Measurements from ENCODE around the gene VSIG10L. TPM values are rescaled to one million over a fixed set of nuclear protein-coding genes. Genes with fewer than 3 reads are reported as not detected.

VSIG10L gene
- total RNA-seq, 1 experiment from 2014 or later: 4.5 TPM

DNA sequence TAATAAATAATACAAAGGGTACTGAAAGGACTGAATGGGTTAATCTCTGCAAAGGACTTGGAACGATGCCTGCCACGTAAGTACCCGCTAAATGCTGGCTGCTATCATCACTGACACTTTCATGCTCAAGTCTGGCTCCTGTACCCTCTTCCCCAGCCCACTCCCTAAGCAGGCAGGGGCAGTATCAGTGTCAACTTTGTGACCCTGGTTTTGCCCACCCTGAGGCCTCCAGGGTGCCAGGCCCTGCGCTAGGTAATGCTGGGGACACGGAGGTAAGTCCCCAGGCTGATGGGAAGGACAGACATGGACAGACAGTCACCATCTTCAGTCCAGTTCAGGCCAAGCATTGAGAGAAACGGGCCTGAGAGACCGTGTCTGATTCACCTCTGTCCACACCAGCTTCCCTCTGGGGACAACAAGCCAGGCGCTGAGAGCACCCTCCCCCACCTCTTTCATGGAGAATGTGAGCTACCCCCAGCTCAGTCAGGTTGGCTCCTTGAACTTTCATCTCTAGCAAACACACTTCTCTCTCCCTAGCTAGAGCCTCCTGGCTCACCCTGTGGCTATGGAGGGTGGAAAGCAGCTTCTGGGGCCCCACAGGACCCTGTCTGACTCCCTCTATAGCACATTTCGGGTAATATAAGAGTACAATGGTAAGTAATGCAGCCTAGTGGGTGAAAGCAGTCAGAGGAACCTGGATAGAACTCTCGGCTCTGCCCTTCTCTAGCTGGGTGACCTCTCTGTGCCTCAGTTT lies 23.4 kb upstream of the VSIG10L start:
- Mint-ChIP-seq H3K27ac (ENCODE audit: unreplicated experiment) (peak overlapping the region; percentile 100), H3K27me3 (ENCODE audit: insufficient read depth, unreplicated experiment) (no peaks in the 10 kb centered on the region), H3K4me3 (ENCODE audit: unreplicated experiment) (peak overlapping the region; percentile 94), H3K36me3 (ENCODE audit: insufficient read depth, unreplicated experiment) (peaks cover 38% of the 10 kb centered on the region), H3K9me3 (ENCODE audit: unreplicated experiment) (no peaks in the 10 kb centered on the region), H3K4me1 (ENCODE audit: low read depth, unreplicated experiment) (peaks cover 39% of the 10 kb centered on the region)
- H3K9me3 ChIP-seq: no peaks in the 10 kb centered on the region
- POLR2A ChIA-PET: interaction anchor here (0.5 to 1.7 kb wide), 7 partner anchors 8 to 229 kb away, joined by 3 to 52 read pairs (median 11); partner anchors contain the start of gene VSIG10L
- 0 out of 2 replicates have a peak, but pooled peaks cover 1% of the 10 kb centered on the region for H3K36me3 ChIP-seq (ENCODE audit: control insufficient read depth, insufficient read depth, low read length)
- no peaks in the 10 kb centered on the region for H3K27me3 ChIP-seq (replicated peaks; ENCODE audit: control insufficient read depth, insufficient read depth, low read length)
- peak overlapping the region; percentile 77 for H3K4me3 ChIP-seq (ENCODE audit: low read depth, low read length)
- peaks cover 50% of the 10 kb centered on the region for H3K4me1 ChIP-seq
- TF ChIP-seq, protein P1, sequence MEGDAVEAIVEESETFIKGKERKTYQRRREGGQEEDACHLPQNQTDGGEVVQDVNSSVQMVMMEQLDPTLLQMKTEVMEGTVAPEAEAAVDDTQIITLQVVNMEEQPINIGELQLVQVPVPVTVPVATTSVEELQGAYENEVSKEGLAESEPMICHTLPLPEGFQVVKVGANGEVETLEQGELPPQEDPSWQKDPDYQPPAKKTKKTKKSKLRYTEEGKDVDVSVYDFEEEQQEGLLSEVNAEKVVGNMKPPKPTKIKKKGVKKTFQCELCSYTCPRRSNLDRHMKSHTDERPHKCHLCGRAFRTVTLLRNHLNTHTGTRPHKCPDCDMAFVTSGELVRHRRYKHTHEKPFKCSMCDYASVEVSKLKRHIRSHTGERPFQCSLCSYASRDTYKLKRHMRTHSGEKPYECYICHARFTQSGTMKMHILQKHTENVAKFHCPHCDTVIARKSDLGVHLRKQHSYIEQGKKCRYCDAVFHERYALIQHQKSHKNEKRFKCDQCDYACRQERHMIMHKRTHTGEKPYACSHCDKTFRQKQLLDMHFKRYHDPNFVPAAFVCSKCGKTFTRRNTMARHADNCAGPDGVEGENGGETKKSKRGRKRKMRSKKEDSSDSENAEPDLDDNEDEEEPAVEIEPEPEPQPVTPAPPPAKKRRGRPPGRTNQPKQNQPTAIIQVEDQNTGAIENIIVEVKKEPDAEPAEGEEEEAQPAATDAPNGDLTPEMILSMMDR (IDR thresholded peaks at IDR 0.05; ENCODE audit: insufficient read depth in 1 of 2, low read depth in 1 of 2, low read length in 1 of 2, severe bottlenecking in 1 of 2, unreplicated experiment in 1 of 2): no peak
- no TSS peak for BruUV-seq (replicated peaks)
- CTCF ChIA-PET: interaction anchor here (0.5 to 1.6 kb wide), 4 partner anchors 11 to 291 kb away, joined by 4 to 24 read pairs (median 8); no protein-coding TSS in a partner anchor
- intact Hi-C loops (cut with micrococcal nuclease; ENCODE audit: unreplicated experiment): no loop called here
- DNase-seq: peak; percentile 70 to 83

DNA sequence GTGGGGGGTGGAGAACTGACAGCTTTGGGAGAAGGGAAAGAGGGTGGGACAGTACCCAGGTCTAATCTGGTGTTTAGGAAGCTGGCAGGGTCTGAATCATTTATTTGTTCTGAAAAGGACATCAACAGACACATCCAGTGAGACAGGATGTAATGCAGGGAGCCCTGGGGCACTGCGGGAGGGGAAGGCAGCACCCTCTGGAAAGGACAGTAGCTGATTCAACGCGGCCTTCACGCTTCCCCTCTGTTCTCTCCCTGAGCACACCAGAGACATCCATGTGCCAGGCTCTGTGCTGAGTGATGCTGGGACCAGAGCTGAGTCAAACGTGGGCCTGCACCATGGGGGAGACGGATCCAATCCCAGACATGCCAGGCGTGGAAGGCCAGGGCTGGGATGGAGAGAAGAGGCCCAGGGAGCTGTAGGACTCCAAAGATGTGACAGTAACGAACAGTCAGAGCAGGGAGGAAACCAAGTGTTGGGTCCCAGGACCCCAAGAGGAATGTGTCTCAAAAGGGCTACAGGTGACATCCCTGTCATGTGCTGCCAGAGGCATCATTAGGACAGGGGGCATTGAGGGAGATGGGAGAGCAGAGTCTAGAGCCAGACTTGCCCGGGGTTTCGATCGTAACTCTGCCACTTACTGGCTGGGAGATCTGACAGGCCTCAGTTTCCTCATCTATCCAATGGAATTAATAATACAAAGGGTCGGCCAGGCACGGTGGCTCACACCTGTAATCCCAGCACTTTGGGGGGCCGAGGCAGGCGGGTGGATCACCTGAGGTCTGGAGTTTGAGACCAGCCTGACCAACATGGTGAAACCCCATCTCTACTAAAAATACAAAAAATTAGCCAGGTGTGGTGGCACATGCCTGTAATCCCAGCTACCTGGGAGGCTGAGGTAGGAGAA lies 22.5 kb upstream of the VSIG10L start:
- Mint-ChIP-seq H3K4me1 (ENCODE audit: low read depth, unreplicated experiment) (peaks cover 39% of the 10 kb centered on the region), H3K27me3 (ENCODE audit: insufficient read depth, unreplicated experiment) (no peaks in the 10 kb centered on the region), H3K9me3 (ENCODE audit: unreplicated experiment) (no peaks in the 10 kb centered on the region), H3K4me3 (ENCODE audit: unreplicated experiment) (peak overlapping the region; percentile 94), H3K36me3 (ENCODE audit: insufficient read depth, unreplicated experiment) (peaks cover 39% of the 10 kb centered on the region), H3K27ac (ENCODE audit: unreplicated experiment) (peak overlapping the region; percentile 100)
- BruUV-seq (replicated peaks): no TSS peak
- Histone ChIP-seq H3K9me3 (no peaks in the 10 kb centered on the region), H3K36me3 (ENCODE audit: control insufficient read depth, insufficient read depth, low read length) (0 out of 2 replicates have a peak, but pooled peaks cover 1% of the 10 kb centered on the region), H3K27me3 (replicated peaks; ENCODE audit: control insufficient read depth, insufficient read depth, low read length) (no peaks in the 10 kb centered on the region), H3K4me3 (ENCODE audit: low read depth, low read length) (no peak overlapping the region), H3K4me1 (peaks cover 55% of the 10 kb centered on the region)
- DNase-seq: no peak
- TF ChIP-seq, protein P1 (IDR thresholded peaks at IDR 0.05; ENCODE audit: insufficient read depth in 1 of 2, low read depth in 1 of 2, low read length in 1 of 2, severe bottlenecking in 1 of 2, unreplicated experiment in 1 of 2): no peak
- CTCF ChIA-PET: interaction anchor here (1.9 kb wide), 1 partner anchor 10 kb away, joined by 8 read pairs; no protein-coding TSS in a partner anchor
- POLR2A ChIA-PET: no interaction called here
- intact Hi-C loops (cut with micrococcal nuclease; ENCODE audit: unreplicated experiment): no loop called here

DNA sequence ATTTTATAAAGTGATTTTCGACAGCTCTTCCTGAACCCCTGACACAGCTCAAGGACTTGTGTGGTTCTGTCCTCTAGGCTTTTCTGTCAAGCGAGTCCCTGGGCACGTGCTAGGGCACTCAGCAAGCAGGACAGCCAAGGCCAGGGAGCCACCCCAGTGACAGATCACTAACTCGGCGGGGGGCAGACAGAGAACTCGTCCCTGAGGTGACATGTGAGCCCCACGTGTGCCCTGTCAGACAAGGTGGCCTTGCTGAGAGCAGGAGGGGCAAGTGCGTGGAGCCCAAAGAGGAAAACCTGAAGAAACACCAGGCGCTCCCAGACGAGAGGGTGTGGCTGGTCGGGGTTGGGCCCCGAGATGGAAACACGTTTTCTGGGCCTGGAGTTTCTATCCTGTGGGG lies 19.3 kb upstream of the VSIG10L start:
- Mint-ChIP-seq H3K27me3 (ENCODE audit: insufficient read depth, unreplicated experiment) (no peaks in the 10 kb centered on the region), H3K27ac (ENCODE audit: unreplicated experiment) (peak overlapping the region; percentile 36), H3K4me1 (ENCODE audit: low read depth, unreplicated experiment) (peaks cover 51% of the 10 kb centered on the region), H3K9me3 (ENCODE audit: unreplicated experiment) (no peaks in the 10 kb centered on the region), H3K36me3 (ENCODE audit: insufficient read depth, unreplicated experiment) (peaks cover 39% of the 10 kb centered on the region), H3K4me3 (ENCODE audit: unreplicated experiment) (no peak overlapping the region)
- Histone ChIP-seq H3K4me1 (peaks cover 56% of the 10 kb centered on the region), H3K4me3 (ENCODE audit: low read depth, low read length) (no peak overlapping the region), H3K36me3 (ENCODE audit: control insufficient read depth, insufficient read depth, low read length) (peaks cover 1% of the 10 kb centered on the region; the same call in 1 of the 2 replicates), H3K27me3 (replicated peaks; ENCODE audit: control insufficient read depth, insufficient read depth, low read length) (no peaks in the 10 kb centered on the region), H3K9me3 (no peaks in the 10 kb centered on the region)
- ChIA-PET CTCF (no interaction called here), POLR2A (no interaction called here)
- TF ChIP-seq, protein P1 (IDR thresholded peaks at IDR 0.05; ENCODE audit: insufficient read depth in 1 of 2, low read depth in 1 of 2, low read length in 1 of 2, severe bottlenecking in 1 of 2, unreplicated experiment in 1 of 2): no peak
- BruUV-seq (replicated peaks): no TSS peak
- no peak for DNase-seq
- intact Hi-C loops (cut with micrococcal nuclease; ENCODE audit: unreplicated experiment): no loop called here

Data from Caco-2 (cell line).